HUES64 (cell line): ENCODE results near the gene FAM118A.

Experiments used
- H3K27ac ChIP-seq: 2 replicates; pipeline ENCODE4 v1.7.0; 2013; ENCODE audit warnings: low read depth, low read length, inconsistent platforms
- H3K27me3 ChIP-seq: 2 replicates; pipeline ENCODE4 v1.6.1; 2013; ENCODE audit warnings: mild to moderate bottlenecking, low read length; ENCODE audit not compliant: insufficient read depth
- H3K36me3 ChIP-seq: 2 replicates; pipeline ENCODE4 v1.6.1; 2013; ENCODE audit warnings: mild to moderate bottlenecking, low read length; ENCODE audit not compliant: insufficient read depth
- H3K4me1 ChIP-seq: 2 replicates; pipeline ENCODE4 v1.6.1; 2013; ENCODE audit warnings: mild to moderate bottlenecking, low read length, moderate library complexity; ENCODE audit not compliant: insufficient read depth
- H3K4me3 ChIP-seq: 2 replicates; pipeline ENCODE4 v1.5.1; 2013; ENCODE audit warnings: mild to moderate bottlenecking, low read length, moderate library complexity
- H3K9ac ChIP-seq: 2 replicates; pipeline ENCODE4 v1.6.1; 2013; ENCODE audit warnings: mild to moderate bottlenecking, low read depth, low read length
- H3K9me3 ChIP-seq: 2 replicates; pipeline ENCODE4 v1.6.1; 2013; ENCODE audit warnings: low read depth, low read length; ENCODE audit not compliant: insufficient read depth
- WGBS: fragments of 150-250, 120-280 bp; methylation state at CpG from one replicate; pipeline ENCODE4 v1.1.7; 2013; ENCODE audit warnings: missing lambda C conversion rate; 5-methylcytosine and 5-hydroxymethylcytosine counted together

FAM118A gene

GRCh38 chr22:45335021-45335818, 25.5 kb downstream of the FAM118A start:
- H3K27me3 ChIP-seq, result no peaks in the 10 kb centered on the region
- H3K9me3 ChIP-seq, result no peaks in the 10 kb centered on the region
- 78% methylated on average over 26 of the region's 26 CpGs for WGBS

GRCh38 chr22:45335854-45336522, 26.3 kb downstream of the FAM118A start:
- no peaks in the 10 kb centered on the region for H3K9me3 ChIP-seq
- WGBS, result 92% methylated on average over 29 of the region's 29 CpGs
- no peaks in the 10 kb centered on the region for H3K4me1 ChIP-seq
- peaks cover 48% of the 10 kb centered on the region for H3K36me3 ChIP-seq
- H3K9ac ChIP-seq, result no peak overlapping the region
- H3K27ac ChIP-seq, result no peak overlapping the region
- no peak overlapping the region for H3K4me3 ChIP-seq
- H3K27me3 ChIP-seq, result no peaks in the 10 kb centered on the region

More at GRCh38 chr22:45335021-45335818, 25.5 kb downstream of the FAM118A start:
- Histone ChIP-seq H3K27ac (no peak overlapping the region), H3K4me3 (no peak overlapping the region), H3K36me3 (peaks cover 48% of the 10 kb centered on the region), H3K9ac (no peak overlapping the region), H3K4me1 (no peaks in the 10 kb centered on the region)

- H3K27me3 ChIP-seq, result no peaks in the 10 kb centered on the region
- 96% methylated on average over 18 of the region's 18 CpGs for WGBS
- H3K9me3 ChIP-seq, result no peaks in the 10 kb centered on the region
- no peak overlapping the region for H3K9ac ChIP-seq
- H3K36me3 ChIP-seq, result peaks cover 56% of the 10 kb centered on the region
- no peak overlapping the region for H3K27ac ChIP-seq
- H3K4me1 ChIP-seq, result no peaks in the 10 kb centered on the region
- no peak overlapping the region for H3K4me3 ChIP-seq
These were observed 27.3 kb downstream of the FAM118A start for GRCh38 chr22:45336971-45337431.

- H3K4me3 ChIP-seq, result no peak overlapping the region
- WGBS, result 96% methylated on average over 8 of the region's 9 CpGs
- H3K27ac ChIP-seq, result no peak overlapping the region
- H3K9ac ChIP-seq, result no peak overlapping the region
- no peaks in the 10 kb centered on the region for H3K9me3 ChIP-seq
- no peaks in the 10 kb centered on the region for H3K4me1 ChIP-seq
- H3K27me3 ChIP-seq, result no peaks in the 10 kb centered on the region
- peaks cover 53% of the 10 kb centered on the region for H3K36me3 ChIP-seq
These were observed 27.8 kb downstream of the FAM118A start for GRCh38 chr22:45337536-45337935.

- peaks cover 46% of the 10 kb centered on the region for H3K36me3 ChIP-seq
- no peaks in the 10 kb centered on the region for H3K4me1 ChIP-seq
- H3K4me3 ChIP-seq, result no peak overlapping the region
- WGBS, result 77% methylated on average over 7 of the region's 7 CpGs
- no peaks in the 10 kb centered on the region for H3K9me3 ChIP-seq
- no peak overlapping the region for H3K27ac ChIP-seq
- H3K27me3 ChIP-seq, result no peaks in the 10 kb centered on the region
- no peak overlapping the region for H3K9ac ChIP-seq
These were observed 29.1 kb downstream of the FAM118A start for GRCh38 chr22:45338795-45339194.

- H3K27ac ChIP-seq, result no peak overlapping the region
These were observed 30.6 kb downstream of the FAM118A start for GRCh38 chr22:45340323-45340722.

GRCh38 chr22:45341498-45341897, 31.8 kb downstream of the FAM118A start:
- 89% methylated on average over 6 of the region's 6 CpGs for WGBS
- Histone ChIP-seq H3K27ac (no peak overlapping the region), H3K36me3 (peaks cover 27% of the 10 kb centered on the region)

More at GRCh38 chr22:45340323-45340722, 30.6 kb downstream of the FAM118A start:
- Histone ChIP-seq H3K4me1 (no peaks in the 10 kb centered on the region), H3K9me3 (no peaks in the 10 kb centered on the region), H3K27me3 (no peaks in the 10 kb centered on the region), H3K9ac (no peak overlapping the region), H3K4me3 (no peak overlapping the region), H3K36me3 (peaks cover 37% of the 10 kb centered on the region)
- WGBS, result 90% methylated on average over 8 of the region's 8 CpGs

GRCh38 chr22:45343143-45343542, 33.4 kb downstream of the FAM118A start:
- no peak overlapping the region for H3K27ac ChIP-seq
- no peaks in the 10 kb centered on the region for H3K4me1 ChIP-seq
- H3K27me3 ChIP-seq, result no peaks in the 10 kb centered on the region
- peaks cover 24% of the 10 kb centered on the region for H3K36me3 ChIP-seq
- no peak overlapping the region for H3K4me3 ChIP-seq
- H3K9me3 ChIP-seq, result no peaks in the 10 kb centered on the region
- 93% methylated on average over 8 of the region's 8 CpGs for WGBS
- no peak overlapping the region for H3K9ac ChIP-seq

More at GRCh38 chr22:45341498-45341897, 31.8 kb downstream of the FAM118A start:
- H3K4me1 ChIP-seq, result no peaks in the 10 kb centered on the region
- H3K4me3 ChIP-seq, result no peak overlapping the region
- no peaks in the 10 kb centered on the region for H3K9me3 ChIP-seq
- no peak overlapping the region for H3K9ac ChIP-seq
- H3K27me3 ChIP-seq, result no peaks in the 10 kb centered on the region

- no peak overlapping the region for H3K27ac ChIP-seq
These were observed 34.6 kb downstream of the FAM118A start for GRCh38 chr22:45344334-45344733.

GRCh38 chr22:45349916-45350315, 40.2 kb downstream of the FAM118A start:
- no peaks in the 10 kb centered on the region for H3K4me1 ChIP-seq
- no peak overlapping the region for H3K9ac ChIP-seq
- H3K9me3 ChIP-seq, result no peaks in the 10 kb centered on the region
- WGBS, result 94% methylated on average over 2 of the region's 3 CpGs
- no peak overlapping the region for H3K27ac ChIP-seq
- no peak overlapping the region for H3K4me3 ChIP-seq
- H3K36me3 ChIP-seq, result no peaks in the 10 kb centered on the region
- H3K27me3 ChIP-seq, result no peaks in the 10 kb centered on the region

More at GRCh38 chr22:45344334-45344733, 34.6 kb downstream of the FAM118A start:
- Histone ChIP-seq H3K4me1 (no peaks in the 10 kb centered on the region), H3K4me3 (no peak overlapping the region), H3K9ac (no peak overlapping the region), H3K9me3 (no peaks in the 10 kb centered on the region), H3K36me3 (peaks cover 24% of the 10 kb centered on the region), H3K27me3 (no peaks in the 10 kb centered on the region)
- WGBS, result 75% methylated on average over 5 of the region's 5 CpGs

- Histone ChIP-seq H3K9me3 (no peaks in the 10 kb centered on the region), H3K9ac (no peak overlapping the region), H3K4me1 (no peaks in the 10 kb centered on the region), H3K27ac (no peak overlapping the region), H3K4me3 (no peak overlapping the region), H3K36me3 (no peaks in the 10 kb centered on the region), H3K27me3 (no peaks in the 10 kb centered on the region)
- WGBS, result no CpG with 5 or more reads among the region's 1 CpG
These were observed 42.2 kb downstream of the FAM118A start for GRCh38 chr22:45351956-45352355.
